Breast epithelium (tissue), 3 donors: ENCODE results near the gene ATP2B3.

Source experiments
- POLR2A ChIP-seq: fragments of 450-650 bp; IDR thresholded peaks from one replicate; pipeline ENCODE4 v1.6.1; 2016; ENCODE audit warnings: antibody characterized with exemption, mild to moderate bottlenecking, moderate library complexity
- POLR2AphosphoS5 ChIP-seq, 3 donors: sonication (generic); formaldehyde crosslinking; IDR thresholded peaks; one replicate each; pipeline ENCODE4 v1.6.1; 2017; ENCODE audit warnings: antibody characterized with exemption in 3 of 3
- TF ChIP-seq, protein P1 (sequence below), 3 donors: fragments of 450-650 bp; IDR thresholded peaks; one replicate each; pipeline ENCODE4 v1.5.1; 2016 to 2017; ENCODE audit warnings: antibody characterized with exemption in 3 of 3, mild to moderate bottlenecking in 3 of 3, moderate library complexity in 3 of 3

DNA sequence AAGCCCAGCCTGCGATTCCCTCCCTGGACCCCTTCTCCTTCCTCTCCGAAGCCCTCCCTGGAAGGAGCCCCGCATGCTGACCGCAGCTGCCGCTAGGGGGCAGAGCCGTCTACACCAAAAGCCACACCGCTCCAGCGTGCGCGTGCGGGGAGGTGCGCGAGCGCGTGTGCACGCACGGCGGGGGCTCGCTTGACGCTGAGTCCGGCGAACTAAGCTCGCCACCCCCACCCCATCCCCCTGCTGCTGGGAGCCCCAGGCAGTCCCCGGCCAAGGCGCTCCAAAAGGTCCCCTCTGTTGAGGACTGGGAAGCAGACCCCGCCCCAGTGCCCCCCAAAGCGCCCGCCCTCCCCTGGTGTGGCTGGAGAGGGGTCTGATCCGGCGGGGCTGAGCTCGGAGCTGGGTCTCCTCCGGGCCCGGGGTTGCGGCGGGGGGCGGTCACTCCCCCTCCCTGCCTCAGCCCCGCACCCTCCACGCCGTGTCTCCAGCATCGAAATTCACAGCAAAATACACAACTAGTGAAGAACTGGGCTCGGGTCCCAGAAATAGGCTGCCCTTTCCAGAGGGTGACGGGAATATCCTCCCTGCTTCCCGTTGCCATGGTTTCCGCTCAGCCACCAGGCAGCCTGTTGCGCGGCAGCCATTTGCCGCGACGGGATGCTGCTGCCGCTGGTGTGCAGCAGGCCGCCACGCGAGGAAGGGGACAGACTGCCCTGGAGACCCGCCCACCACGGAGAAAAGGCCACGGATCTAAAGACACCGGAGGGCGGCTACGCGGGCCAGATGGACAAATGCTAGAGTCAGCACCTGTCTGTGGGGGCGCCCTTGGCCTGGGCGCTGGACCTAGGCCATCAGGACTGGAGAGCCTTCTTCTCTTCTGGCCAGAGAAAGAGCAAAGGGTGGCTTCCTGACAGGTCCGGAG lies 92.7 kb downstream of the ATP2B3 start:
- TF ChIP-seq, protein P1, sequence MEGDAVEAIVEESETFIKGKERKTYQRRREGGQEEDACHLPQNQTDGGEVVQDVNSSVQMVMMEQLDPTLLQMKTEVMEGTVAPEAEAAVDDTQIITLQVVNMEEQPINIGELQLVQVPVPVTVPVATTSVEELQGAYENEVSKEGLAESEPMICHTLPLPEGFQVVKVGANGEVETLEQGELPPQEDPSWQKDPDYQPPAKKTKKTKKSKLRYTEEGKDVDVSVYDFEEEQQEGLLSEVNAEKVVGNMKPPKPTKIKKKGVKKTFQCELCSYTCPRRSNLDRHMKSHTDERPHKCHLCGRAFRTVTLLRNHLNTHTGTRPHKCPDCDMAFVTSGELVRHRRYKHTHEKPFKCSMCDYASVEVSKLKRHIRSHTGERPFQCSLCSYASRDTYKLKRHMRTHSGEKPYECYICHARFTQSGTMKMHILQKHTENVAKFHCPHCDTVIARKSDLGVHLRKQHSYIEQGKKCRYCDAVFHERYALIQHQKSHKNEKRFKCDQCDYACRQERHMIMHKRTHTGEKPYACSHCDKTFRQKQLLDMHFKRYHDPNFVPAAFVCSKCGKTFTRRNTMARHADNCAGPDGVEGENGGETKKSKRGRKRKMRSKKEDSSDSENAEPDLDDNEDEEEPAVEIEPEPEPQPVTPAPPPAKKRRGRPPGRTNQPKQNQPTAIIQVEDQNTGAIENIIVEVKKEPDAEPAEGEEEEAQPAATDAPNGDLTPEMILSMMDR (IDR thresholded peaks at IDR 0.05), result peak; percentile 49 to 60 (median 57)
- TF ChIP-seq POLR2A (no peak), POLR2AphosphoS5 (IDR thresholded peaks at IDR 0.05) (peak in 1 of 3 donors; percentile 27)
